GM21423 (cell line): ENCODE results near the gene DLGAP1.

Experiments used
- ATAC-seq: cut with Tn5 transposase; IDR thresholded peaks from one replicate; pipeline ENCODE4 v1.9.1; 2021; ENCODE audit warnings: mild to moderate bottlenecking, moderate library complexity; ENCODE audit not compliant: unreplicated experiment

The DLGAP1 gene

GRCh38 chr18:3466872-3467271, 988.2 kb downstream of the DLGAP1 start:
- no peak for ATAC-seq

DNA sequence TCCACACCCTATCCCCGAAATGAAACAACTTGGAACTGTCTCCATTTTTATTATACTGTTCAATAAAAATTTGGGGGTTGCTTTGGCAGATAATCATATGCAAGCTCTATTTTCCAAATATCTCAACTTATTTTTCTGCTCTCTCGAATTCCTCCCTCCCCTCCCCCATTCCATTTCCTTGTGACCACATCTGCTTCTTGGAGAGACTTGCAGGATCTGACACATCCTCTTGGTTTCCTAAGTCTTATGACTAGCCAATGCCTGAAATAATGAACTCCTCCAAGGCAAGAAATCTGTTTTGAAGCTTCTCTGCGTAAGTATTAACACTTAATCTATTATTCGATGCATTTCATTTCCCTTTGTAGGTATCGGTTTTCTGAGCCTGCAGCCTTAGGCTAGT, 989.1 kb downstream of the DLGAP1 start:
- ATAC-seq, result no peak

GRCh38 chr18:3463051-3463450, 992.1 kb downstream of the DLGAP1 start:
- ATAC-seq, result no peak

DNA sequence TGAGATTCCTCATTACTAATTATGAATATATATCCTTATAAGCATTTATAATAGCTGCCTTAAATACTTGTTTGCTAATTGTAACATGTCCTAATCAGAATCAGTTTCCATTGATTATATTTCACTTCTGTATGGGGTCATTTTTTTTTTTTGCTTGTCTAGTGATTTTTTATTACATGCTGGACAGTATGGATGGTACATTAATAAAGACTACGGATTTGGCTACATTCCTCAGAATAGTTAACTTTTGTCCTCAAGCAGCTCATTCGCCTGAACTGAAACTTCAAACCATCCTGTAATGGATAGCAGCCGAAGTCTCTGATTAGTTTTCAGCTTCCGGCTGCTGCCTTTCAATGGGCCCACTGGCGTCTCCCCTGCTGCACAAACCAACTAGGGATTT, 993.4 kb downstream of the DLGAP1 start:
- no peak for ATAC-seq

GRCh38 chr18:3460823-3461398, 994.2 kb downstream of the DLGAP1 start:
- ATAC-seq, result no peak

DNA sequence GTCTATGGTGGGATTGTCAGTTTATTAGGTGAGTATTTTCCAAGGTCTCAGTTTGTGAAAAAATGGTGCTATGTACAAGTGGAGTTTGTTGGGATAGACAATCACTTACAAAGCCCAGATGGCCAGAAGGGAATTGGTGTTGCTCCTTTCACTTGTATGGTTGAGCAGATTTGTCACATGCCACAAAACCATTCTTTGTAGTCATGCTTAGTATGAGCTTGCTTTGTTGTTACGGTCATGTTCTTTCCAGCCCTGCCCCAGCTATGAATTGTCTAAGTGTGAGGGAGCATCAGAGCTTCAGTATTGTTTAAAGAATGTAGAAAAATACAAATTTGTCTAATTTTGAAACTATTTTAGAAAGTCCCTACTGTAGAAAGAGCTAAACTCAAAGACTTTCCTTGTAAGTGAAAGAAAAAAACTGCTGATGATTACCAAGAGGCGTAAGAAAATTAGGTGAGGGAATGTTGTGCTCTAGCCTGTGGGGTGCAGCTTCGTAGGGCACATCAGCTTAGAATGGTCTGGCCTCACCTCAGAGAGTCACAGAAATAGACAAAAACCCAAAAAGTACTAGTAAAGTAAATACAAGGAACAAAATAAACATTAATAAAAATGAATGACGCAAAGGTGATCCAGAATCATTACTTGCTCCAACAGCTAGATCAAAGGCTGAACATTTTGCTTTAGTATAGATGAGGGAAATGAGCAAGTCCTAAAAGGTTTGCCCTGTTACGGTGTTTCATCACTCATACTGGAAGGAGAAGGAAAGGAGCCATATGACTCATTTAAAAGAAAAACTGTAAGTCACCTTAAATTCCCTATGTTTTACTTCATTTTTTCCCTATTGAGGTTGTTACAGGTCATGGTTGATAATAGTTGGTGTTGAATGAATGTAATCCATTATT, 995.9 kb downstream of the DLGAP1 start:
- ATAC-seq, result no peak

DNA sequence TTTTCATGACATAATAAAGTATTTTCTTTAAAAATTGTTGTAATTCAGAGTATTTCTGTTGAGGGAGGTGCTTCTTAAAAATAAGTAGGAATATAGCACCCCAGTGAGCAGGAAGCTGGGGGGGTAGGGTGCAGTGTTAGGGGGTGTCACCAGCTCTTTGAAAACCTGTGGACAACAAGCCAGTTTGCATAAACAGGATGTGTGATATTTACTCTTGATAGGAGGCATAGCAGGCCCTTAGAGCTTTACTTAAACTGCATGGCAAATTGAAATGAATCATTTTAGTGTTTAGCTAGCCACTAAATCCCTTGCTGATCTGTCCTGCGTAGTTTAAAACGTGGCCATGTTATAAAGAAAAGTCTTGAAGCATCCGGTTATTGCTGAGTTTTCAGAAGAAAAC, 996.7 kb downstream of the DLGAP1 start:
- no peak for ATAC-seq

DNA sequence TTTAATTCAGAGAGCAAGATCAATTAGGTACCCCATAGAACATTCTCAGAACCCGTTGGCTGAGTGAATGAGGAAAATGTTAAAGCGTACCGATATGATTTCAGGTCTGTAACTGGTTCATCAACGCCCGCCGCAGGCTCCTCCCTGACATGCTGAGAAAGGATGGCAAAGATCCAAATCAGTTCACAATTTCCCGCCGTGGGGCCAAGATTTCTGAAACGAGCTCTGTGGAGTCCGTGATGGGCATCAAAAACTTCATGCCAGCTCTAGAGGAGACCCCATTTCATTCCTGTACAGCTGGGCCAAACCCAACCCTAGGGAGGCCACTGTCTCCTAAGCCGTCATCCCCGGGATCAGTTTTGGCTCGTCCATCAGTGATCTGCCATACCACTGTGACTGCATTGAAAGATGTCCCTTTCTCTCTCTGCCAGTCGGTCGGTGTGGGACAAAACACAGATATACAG, 997.8 kb downstream of the DLGAP1 start:
- ATAC-seq, result no peak

DNA sequence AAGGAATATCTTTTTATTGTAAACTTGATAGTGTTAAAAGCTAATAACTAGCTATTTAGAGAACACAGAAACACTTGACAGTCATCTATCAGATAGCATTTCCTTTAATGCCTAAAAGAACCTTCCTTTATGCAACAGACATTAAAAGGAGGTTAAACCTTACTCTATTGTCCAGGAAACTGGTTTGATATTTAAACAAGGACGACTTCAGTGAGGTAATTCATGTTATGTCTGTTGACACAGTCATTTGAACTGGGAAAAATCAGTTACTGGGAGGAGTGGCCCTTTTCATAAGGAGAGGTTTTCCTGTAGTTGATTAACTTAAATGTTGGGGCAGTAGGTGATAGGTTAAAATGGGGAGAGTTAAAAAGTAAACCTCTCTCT, 998.4 kb downstream of the DLGAP1 start:
- ATAC-seq, result no peak

DNA sequence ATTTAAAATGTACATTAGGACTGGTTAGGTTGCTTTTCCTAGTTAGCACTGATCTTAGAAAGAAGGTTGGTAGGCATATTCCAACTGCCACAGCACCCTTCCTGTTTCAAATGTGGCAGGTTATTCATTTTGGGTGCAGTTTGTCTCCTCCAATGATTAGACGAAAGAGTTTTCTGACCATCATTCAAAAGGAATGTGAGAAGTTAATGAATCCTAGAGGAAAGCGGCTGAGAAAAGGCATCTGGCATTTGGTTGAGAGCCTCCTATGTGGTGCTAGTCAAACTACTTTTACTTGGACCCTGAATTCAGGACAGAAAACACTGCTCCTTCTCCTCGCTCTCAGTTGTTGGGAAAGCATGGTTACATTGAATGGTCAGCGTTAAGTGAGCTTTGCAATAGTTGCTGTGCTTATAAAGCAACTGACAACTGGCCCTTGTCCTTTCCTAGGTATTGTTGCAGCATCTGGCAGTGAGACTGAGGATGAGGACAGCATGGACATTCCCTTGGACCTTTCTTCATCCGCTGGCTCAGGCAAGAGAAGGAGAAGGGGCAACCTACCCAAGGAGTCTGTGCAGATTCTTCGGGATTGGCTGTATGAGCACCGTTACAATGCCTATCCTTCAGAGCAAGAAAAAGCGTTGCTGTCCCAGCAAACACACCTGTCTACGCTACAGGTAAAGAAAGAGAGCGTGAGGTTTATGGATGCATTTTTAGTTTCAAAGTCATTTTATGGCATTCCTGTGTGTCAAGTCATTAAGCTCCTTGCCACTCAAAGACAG, 999.0 kb downstream of the DLGAP1 start:
- no peak for ATAC-seq

GRCh38 chr18:3455090-3455635, 999.9 kb downstream of the DLGAP1 start:
- no peak for ATAC-seq

DNA sequence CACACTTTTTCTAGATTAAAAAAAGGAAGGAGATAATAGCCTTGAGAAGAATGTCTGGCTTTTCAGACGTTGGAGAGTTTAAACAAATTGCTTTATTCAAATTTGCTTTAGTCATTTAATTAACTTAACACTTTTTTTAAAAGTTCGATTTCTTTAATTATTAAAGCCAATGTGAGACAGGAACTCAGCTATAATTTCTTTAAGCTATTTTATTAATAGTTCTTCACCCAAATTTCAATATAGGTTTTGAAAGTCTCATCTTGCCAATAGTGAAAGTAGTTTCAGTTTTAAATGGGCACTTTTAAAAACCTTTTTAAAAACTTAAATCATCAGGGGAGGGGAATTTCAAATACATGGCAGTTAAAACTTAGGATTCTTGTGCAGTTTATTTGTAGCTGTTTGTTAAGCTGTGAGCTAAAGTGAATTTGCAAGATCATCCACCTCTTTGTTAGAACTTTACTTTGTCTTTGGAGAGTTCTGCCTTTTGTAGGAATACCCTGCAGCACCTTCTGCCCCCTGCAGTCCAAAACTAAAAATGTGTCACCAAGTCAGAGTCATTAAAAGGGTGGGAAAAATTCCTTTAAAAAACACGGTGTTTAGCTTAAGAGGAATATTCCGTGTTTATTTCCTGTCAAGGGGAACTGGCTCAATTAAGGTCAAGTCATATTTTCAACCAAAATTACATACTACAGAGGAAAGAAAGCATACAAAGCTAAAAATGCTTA, 1000.6 kb downstream of the DLGAP1 start:
- ATAC-seq, result no peak

- no peak for ATAC-seq
Measured at GRCh38 chr18:3453540-3454364, 1001.4 kb downstream of the DLGAP1 start.

DNA sequence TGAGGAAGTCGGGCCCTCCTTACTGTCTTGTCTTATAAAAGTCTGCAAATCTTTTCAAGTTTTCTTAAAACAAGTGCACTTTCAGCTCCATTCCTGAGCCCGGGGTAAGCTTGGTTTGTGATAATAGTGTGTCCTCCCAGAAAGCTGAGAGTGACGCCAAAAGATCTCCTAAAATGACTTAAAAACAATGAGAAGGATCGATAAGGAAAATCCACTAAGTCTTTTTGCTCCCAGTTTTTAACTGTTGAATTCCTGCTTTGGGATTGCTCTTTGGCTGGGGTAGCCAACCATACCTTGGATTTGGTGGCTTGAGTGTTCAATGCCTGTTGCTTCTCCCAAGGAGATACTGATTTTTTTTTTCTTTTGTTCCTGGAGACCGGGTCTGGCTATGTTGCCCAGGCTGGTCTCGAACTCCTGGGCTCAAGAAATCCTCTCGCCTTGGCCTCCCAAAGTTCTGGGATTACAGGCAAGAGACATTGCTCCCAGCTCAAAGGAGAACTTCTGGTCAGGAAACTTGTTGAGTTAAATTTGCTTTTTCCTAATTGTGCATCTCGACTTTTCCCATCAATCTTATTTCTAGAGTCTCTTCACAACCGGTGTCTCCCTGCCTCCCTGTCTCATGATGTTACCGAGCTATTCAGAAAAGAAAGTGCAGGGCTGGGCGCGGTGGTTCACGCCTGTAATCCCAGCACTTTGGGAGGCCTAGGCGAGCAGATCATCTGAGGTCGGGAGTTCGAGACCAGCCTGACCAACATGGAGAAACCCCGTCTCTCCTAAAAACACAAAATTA, 1002.2 kb downstream of the DLGAP1 start:
- no peak for ATAC-seq

- ATAC-seq, result no peak
Measured at GRCh38 chr18:3451989-3452749, 1002.9 kb downstream of the DLGAP1 start.

GRCh38 chr18:3451183-3451988, 1003.7 kb downstream of the DLGAP1 start:
- ATAC-seq, result no peak

- no peak for ATAC-seq
Measured at GRCh38 chr18:3450799-3451182, 1004.3 kb downstream of the DLGAP1 start.
